Heart right ventricle (tissue), 16 donors: ENCODE data around the gene MOSPD2. TPM values are rescaled to one million over a fixed set of nuclear protein-coding genes. Genes with fewer than 3 reads are reported as not detected.

ENCODE experiments used
- ATAC-seq, 8 donors: fragments of 200-7000 bp; cut with Tn5 transposase; one replicate each; pipeline ENCODE4 v1.9.1; 2020; ENCODE audit warnings: mild to moderate bottlenecking in 8 of 8, moderate library complexity in 8 of 8, moderate number of reproducible peaks in 1 of 8
- DNase-seq, 2 donors: peaks; one replicate each; pipeline ENCODE4 v3.0.0-alpha.2; 2020
- H3K27ac ChIP-seq, 10 donors: fragments of 200-600 bp; sonication (generic) in 2 of 10; one replicate each; pipeline versions ENCODE4 v1.5.0 to v1.8.0; 2020 to 2022; ENCODE audit warnings: mild to moderate bottlenecking in 3 of 10
- H3K27me3 ChIP-seq, 7 donors: fragments of 200-600 bp; one replicate each; pipeline ENCODE4 v1.8.0; 2021 to 2022; ENCODE audit warnings: mild to moderate bottlenecking in 2 of 7
- H3K36me3 ChIP-seq, 9 donors: fragments of 200-600 bp; sonication (generic) in 1 of 9; one replicate each; pipeline versions ENCODE4 v1.5.0 to v1.8.0; 2020 to 2022; ENCODE audit warnings: mild to moderate bottlenecking in 2 of 9
- H3K4me1 ChIP-seq, 9 donors: fragments of 200-600 bp; sonication (generic) in 1 of 9; one replicate each; pipeline versions ENCODE4 v1.5.0 to v1.8.0; 2020 to 2022; ENCODE audit warnings: mild to moderate bottlenecking in 4 of 9
- H3K4me3 ChIP-seq, 10 donors: fragments of 200-600 bp; sonication (generic) in 2 of 10; one replicate each; pipeline versions ENCODE4 v1.5.0 to v1.8.0; 2020 to 2022; ENCODE audit warnings: mild to moderate bottlenecking in 7 of 10, moderate library complexity in 2 of 10
- H3K9me3 ChIP-seq, 11 donors: fragments of 200-600 bp in 10 of 11; sonication (generic) in 2 of 11; one replicate each; pipeline versions ENCODE4 v1.5.0 to v1.8.0; 2013 to 2022; ENCODE audit warnings: mild to moderate bottlenecking in 2 of 11, control low read depth in 1 of 11, moderate library complexity in 1 of 11
- WGBS, 2 donors: extraction: QIAGEN DNeasy Blood & Tissue Kit; methylation state at CpG; one replicate each; pipeline ENCODE4 v1.1.7; 2013; ENCODE audit warnings: inconsistent platforms in 1 of 2; 5-methylcytosine and 5-hydroxymethylcytosine counted together
- intact Hi-C, 10 donors: fragments of 100-400 bp; cut with DNase I; formaldehyde crosslinking; loops; one replicate each; pipeline versions ENCODE4 v1.11.1 to v1.14.2; 2022
- polyA plus RNA-seq, 2 donors: library from polyadenylated mRNA; stranded (reverse); fragments of 200-250 nt; gene quantifications; one replicate each; pipeline ENCODE4 v1.2.3, GENCODE V29; 2013
- total RNA-seq, 10 donors: library from RNA; stranded (reverse); fragmentation: NEBNext Ultra II Directional in 3 of 10; extraction: Animal tissue kit (Norgen Biotek cat#: 25700) in 3 of 10; gene quantifications; one replicate each; pipeline versions ENCODE4 v1.2.1 to v1.2.4, GENCODE V29; 2021 to 2023
- TF ChIP-seq, protein P1 (sequence below), 9 donors: fragments of 200-600 bp; sonication (generic) in 2 of 9; IDR thresholded peaks; one replicate each; pipeline versions ENCODE4 v1.5.0 to v1.8.0; 2021 to 2022; ENCODE audit warnings: antibody characterized with exemption in 9 of 9, mild to moderate bottlenecking in 5 of 9, moderate library complexity in 1 of 9
- donor health status: Arrhythmogenic right ventricular cardiomyopathy.
- donor health status: ischemic (EF 13 %, LVEDD 7.1; RV severe dilation, severe dysfunction).
- donor health status: healthy with polysubstance abuse.
- donor health status: DM: no; HTN: yes; CAD: no.
- donor health status: DM: no; HTN: no; CAD: no.
- donor health status: ischemic (EF 25% LVEDD 6.9; RV normal size, moderate dysfunction).
- donor health status: ischemic (EF 25% LVEDD 5.7; RV mildly dilated, moderate dysfunction).
- donor health status: healthy.
- donor health status: DM: yes; HTN: yes; CAD: no.
- donor health status: Ischemic cardiomyopathy.
- donor health status: ischemic (EF 35%, LVEDD 5.7; RV mildly dilated, moderate dysfunction).
- donor health status: nonischemic (EF 11% LVEDD 7.7; RV severe dilation, severe dysfunction).
- donor health status: DM: yes; HTN: yes; CAD: no.
- donor health status: PGD.
- donor health status: ischemic (EF 29% LVEDD 5.4; RV normal size, mild dysfunction).
- donor health status: nonischemic (EF 23%, LVEDD 6.1; RV moderate dilation, normal function).

MOSPD2 gene
- total and polyA plus RNA-seq, 12 donors: 2.2 to 8.2 (median 5.2) TPM

DNA sequence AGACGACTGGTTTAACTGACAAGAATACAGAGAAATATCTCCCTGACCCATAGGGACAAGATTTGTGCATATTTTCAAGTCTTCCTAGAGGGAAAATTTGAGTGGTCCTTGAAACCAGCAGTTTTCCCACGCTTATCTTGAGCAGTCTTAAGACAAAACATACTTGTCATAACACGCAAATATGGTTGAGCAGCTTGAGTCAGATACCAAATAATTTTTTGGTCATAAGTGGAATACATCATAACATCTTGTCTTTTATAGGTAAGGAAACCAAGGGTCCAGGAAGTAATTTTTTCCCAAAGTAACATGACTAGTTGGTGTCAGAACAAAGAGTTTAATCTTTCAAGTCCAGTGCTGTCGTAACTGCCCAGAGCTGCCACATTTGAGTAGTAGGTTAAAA, 50.5 kb downstream of the MOSPD2 start:
- Histone ChIP-seq H3K36me3 (peaks cover 0 to 14% (median 0%) of the 10 kb centered on the region in 9 donors), H3K4me3 (no peak overlapping the region), H3K27me3 (no peaks in the 10 kb centered on the region), H3K9me3 (no peaks in the 10 kb centered on the region), H3K4me1 (peaks cover 0 to 7% (median 0%) of the 10 kb centered on the region in 9 donors), H3K27ac (no peak overlapping the region)
- 82 to 84% methylated on average over 4 of the region's 4 CpGs for WGBS, 2 donors
- intact Hi-C loops: loop anchor here in 1 of 10 donors (10.0 kb wide), 1 partner anchor 49 kb away; the partner anchor contains the start of genes FANCB and MOSPD2
- TF ChIP-seq, protein P1, sequence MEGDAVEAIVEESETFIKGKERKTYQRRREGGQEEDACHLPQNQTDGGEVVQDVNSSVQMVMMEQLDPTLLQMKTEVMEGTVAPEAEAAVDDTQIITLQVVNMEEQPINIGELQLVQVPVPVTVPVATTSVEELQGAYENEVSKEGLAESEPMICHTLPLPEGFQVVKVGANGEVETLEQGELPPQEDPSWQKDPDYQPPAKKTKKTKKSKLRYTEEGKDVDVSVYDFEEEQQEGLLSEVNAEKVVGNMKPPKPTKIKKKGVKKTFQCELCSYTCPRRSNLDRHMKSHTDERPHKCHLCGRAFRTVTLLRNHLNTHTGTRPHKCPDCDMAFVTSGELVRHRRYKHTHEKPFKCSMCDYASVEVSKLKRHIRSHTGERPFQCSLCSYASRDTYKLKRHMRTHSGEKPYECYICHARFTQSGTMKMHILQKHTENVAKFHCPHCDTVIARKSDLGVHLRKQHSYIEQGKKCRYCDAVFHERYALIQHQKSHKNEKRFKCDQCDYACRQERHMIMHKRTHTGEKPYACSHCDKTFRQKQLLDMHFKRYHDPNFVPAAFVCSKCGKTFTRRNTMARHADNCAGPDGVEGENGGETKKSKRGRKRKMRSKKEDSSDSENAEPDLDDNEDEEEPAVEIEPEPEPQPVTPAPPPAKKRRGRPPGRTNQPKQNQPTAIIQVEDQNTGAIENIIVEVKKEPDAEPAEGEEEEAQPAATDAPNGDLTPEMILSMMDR (IDR thresholded peaks at IDR 0.05): no peak
- DNase-seq (no peak), ATAC-seq (no peak)

DNA sequence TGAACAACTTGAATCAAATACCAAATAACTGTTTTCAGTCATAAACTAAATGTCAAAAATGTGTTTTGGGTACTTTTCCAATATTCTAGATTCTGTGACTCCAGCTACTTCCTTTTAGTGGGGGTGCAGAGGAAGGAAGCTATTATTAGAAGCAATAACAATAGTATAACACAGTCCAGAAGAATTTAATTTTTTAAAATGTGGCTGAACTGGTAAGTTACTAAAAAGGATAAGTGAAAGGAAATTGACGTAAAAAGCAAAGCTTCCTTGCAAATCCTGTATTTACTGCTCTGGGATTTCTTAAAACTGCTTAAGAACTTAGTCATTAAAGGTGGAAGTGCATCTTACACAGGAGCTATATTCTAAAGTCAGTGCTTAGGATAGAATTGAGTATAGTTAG, 53.2 kb downstream of the MOSPD2 start:
- Histone ChIP-seq H3K4me1 (peaks cover 0 to 7% (median 0%) of the 10 kb centered on the region in 9 donors), H3K36me3 (no peaks in the 10 kb centered on the region), H3K9me3 (no peaks in the 10 kb centered on the region), H3K27ac (peak overlapping the region in 6 of 10 donors; percentile 3 to 70 (median 52)), H3K4me3 (peak overlapping the region in 1 of 10 donors; percentile 11), H3K27me3 (peaks cover 0 to 4% (median 0%) of the 10 kb centered on the region in 7 donors)
- peak in 3 of 8 donors; percentile 33 to 67 (median 65) for ATAC-seq
- no peak for DNase-seq
- TF ChIP-seq, protein P1 (IDR thresholded peaks at IDR 0.05): no peak
- WGBS, 2 donors: 35 to 38% methylated on average over 1 of the region's 1 CpG
- intact Hi-C loops: loop anchor here in 1 of 10 donors (10.0 kb wide), 1 partner anchor 52 kb away; the partner anchor contains the start of genes FANCB and MOSPD2

DNA sequence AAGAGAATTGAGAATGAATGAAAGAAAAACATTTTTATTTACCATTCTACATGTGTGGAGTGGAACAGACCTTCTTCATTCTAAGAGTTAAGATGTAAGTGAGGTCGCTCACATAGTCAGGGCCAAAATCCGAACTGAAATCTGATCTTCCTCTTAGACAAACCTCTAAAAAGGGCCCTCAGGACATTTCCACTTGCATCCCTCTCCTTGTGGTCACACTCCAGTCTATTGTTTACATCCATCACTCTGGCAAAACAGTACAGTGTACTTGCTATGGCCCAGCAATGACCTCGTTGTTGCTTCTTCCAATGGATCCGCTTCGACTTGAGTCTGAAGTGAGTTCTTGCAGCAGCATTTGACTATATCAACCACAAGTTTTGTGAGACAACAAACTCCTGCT, 54.2 kb downstream of the MOSPD2 start:
- Histone ChIP-seq H3K4me3 (no peak overlapping the region), H3K27me3 (peaks cover 0 to 4% (median 0%) of the 10 kb centered on the region in 7 donors), H3K36me3 (no peaks in the 10 kb centered on the region), H3K4me1 (peaks cover 0 to 7% (median 0%) of the 10 kb centered on the region in 9 donors), H3K9me3 (no peaks in the 10 kb centered on the region), H3K27ac (peak overlapping the region in 2 of 10 donors; percentile 53 to 70)
- 58 to 69% methylated on average over 5 of the region's 5 CpGs for WGBS, 2 donors
- TF ChIP-seq, protein P1 (IDR thresholded peaks at IDR 0.05): no peak
- intact Hi-C loops: loop anchor here in 1 of 10 donors (10.0 kb wide), 1 partner anchor 53 kb away; the partner anchor contains the start of genes FANCB and MOSPD2
- DNase-seq (no peak), ATAC-seq (no peak)

DNA sequence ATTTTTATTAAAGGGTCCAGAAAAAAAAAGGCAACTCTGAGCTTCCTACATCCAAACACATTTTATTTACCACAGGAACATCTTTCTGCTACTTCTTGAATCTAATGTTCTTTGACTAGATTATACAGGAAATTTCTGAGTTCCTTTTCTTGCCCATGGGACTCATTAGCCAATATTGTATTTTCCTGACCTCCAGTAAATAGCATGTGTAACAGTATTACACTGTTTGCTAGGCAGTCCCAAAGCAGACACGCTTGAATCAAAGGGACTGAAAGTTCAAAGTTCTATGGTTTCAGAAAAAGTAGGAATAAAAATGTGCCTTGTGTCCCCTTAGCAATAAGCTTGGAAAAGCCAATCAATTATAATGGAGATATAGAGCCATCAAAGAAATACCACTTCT, 57.4 kb downstream of the MOSPD2 start:
- H3K27me3 ChIP-seq: peaks cover 0 to 12% (median 0%) of the 10 kb centered on the region in 7 donors
- intact Hi-C loops: no loop called here
- peaks cover 0 to 13% (median 0%) of the 10 kb centered on the region in 9 donors for H3K4me1 ChIP-seq
- WGBS, 2 donors: 55 to 65% methylated on average over 1 of the region's 1 CpG
- H3K4me3 ChIP-seq: no peak overlapping the region
- no peak overlapping the region for H3K27ac ChIP-seq
- no peak for DNase-seq
- TF ChIP-seq, protein P1 (IDR thresholded peaks at IDR 0.05): no peak
- no peak for ATAC-seq
- no peaks in the 10 kb centered on the region for H3K9me3 ChIP-seq
- H3K36me3 ChIP-seq: no peaks in the 10 kb centered on the region
